Fibroblast of skin of scalp (primary cell): Measurements from ENCODE around the gene HDAC6.
"Not testable (repeated sequence)": the region's sequence is repeated elsewhere in the genome, so short reads cannot be mapped to it uniquely, and the experiment has no call there.

Experiments
- DNase-seq: peaks from one replicate; pipeline ENCODE4 v3.0.0-alpha.2; 2013

HDAC6 gene

GRCh38 chrX:48826135-48826875, 24.4 kb downstream of the HDAC6 start, which contains the start of gene ERAS:
Gene ERAS, plus strand, starts transcription at chrX:48826513. Its CDS starts 2,611 bp downstream, at chrX:48829124.
- DNase-seq, result no peak

- DNase-seq, result no peak
These were observed 25.2 kb downstream of the HDAC6 start for GRCh38 chrX:48826876-48827653.

GRCh38 chrX:48827654-48827968, 25.7 kb downstream of the HDAC6 start:
- no peak for DNase-seq

- DNase-seq, result no peak
These were observed 27.3 kb downstream of the HDAC6 start for GRCh38 chrX:48829016-48829735.

GRCh38 chrX:48831136-48831908, 29.5 kb downstream of the HDAC6 start:
- DNase-seq, result no peak

- no peak for DNase-seq
These were observed 30.0 kb downstream of the HDAC6 start for GRCh38 chrX:48831909-48832291.

- peak; percentile 1 for DNase-seq
These were observed 31.8 kb downstream of the HDAC6 start for GRCh38 chrX:48833542-48834138.

GRCh38 chrX:48834383-48834709, 32.5 kb downstream of the HDAC6 start:
- DNase-seq, result no peak

- DNase-seq, result no peak
These were observed 33.9 kb downstream of the HDAC6 start, which contains the start of gene PCSK1N for GRCh38 chrX:48835524-48836329. Gene PCSK1N, minus strand, starts transcription at chrX:48835610. Its CDS starts 78 bp downstream, at chrX:48835532.

- no peak for DNase-seq
These were observed 37.8 kb downstream of the HDAC6 start for GRCh38 chrX:48839686-48840085.

GRCh38 chrX:48848847-48849246, 47.0 kb downstream of the HDAC6 start:
- DNase-seq, result no peak

- DNase-seq, result no peak
These were observed 51.0 kb downstream of the HDAC6 start for GRCh38 chrX:48852857-48853256.

- DNase-seq, result not testable (repeated sequence)
These were observed 51.6 kb downstream of the HDAC6 start for GRCh38 chrX:48853494-48853893.

- DNase-seq, result not testable (repeated sequence)
These were observed 52.4 kb downstream of the HDAC6 start for GRCh38 chrX:48854121-48854804.

GRCh38 chrX:48854898-48855297, 53.0 kb downstream of the HDAC6 start:
- DNase-seq, result no peak

GRCh38 chrX:48864210-48864609, 62.3 kb downstream of the HDAC6 start:
- peak; percentile 23 for DNase-seq

- DNase-seq, result not testable (repeated sequence)
These were observed 70.2 kb downstream of the HDAC6 start for GRCh38 chrX:48872017-48872416.
